Left cardiac atrium (tissue), 4 donors: Measurements from ENCODE around the gene ARMH4. TPM values are rescaled to one million over a fixed set of nuclear protein-coding genes. Genes with fewer than 3 reads are reported as not detected.

ENCODE experiments used
- ATAC-seq, 2 donors: fragments of 200-7000 bp; cut with Tn5 transposase; one replicate each; pipeline ENCODE4 v1.9.1; 2020; ENCODE audit warnings: mild to moderate bottlenecking in 2 of 2, moderate library complexity in 2 of 2
- DNase-seq: peaks from one replicate; pipeline ENCODE4 v3.0.0-alpha.2; 2020
- intact Hi-C, 2 donors: fragments of 100-400 bp; cut with DNase I; formaldehyde crosslinking; loops; one replicate each; pipeline versions ENCODE4 v1.14.1 to v1.15.1; 2022 to 2023
- long read RNA-seq: library from polyadenylated mRNA; unstranded; transcript quantifications from one replicate; pipeline ENCODE4 v2.0.0, GENCODE V29; 2021
- total RNA-seq, 2 donors: library from RNA; stranded (reverse); fragmentation: NEBNext Ultra II Directional; extraction: Animal tissue kit (Norgen Biotek cat#: 25700); gene quantifications; one replicate each; pipeline ENCODE4 v1.2.1, GENCODE V29; 2021
- donor health status: DM: no; HTN: yes; CAD: no.
- donor health status: DM: no; HTN: yes; CAD: no; lungs with severe emphysema.
- donor health status: DM: yes; HTN: yes; CAD: no.
- donor health status: Dilated cardiomyopathy.

Gene ARMH4
- 10 to 100 TPM in 1 of 2 donors, 1 to 10 TPM in 1; 6.4 to 15.8 TPM for total RNA-seq
- long read RNA-seq, full-length matches to known transcripts: 12 of 42 reads
- long read RNA-seq, partial matches to known transcripts: 26 of 42 reads
- long read RNA-seq, other reads (novel, unspliced or antisense): 4 of 42 reads

GRCh38 chr14:58152014-58152857 lies at the start of gene ARMH4:
TSS of gene ARMH4 (minus strand) at chr14:58152213. CDS start at chr14:58139358, 12,855 bp downstream.
- peak; percentile 90 for DNase-seq
- intact Hi-C loops: no loop called here
- ATAC-seq: peak; percentile 98 to 99

- no peak for DNase-seq
- no peak for ATAC-seq
- intact Hi-C loops: no loop called here
Measured at GRCh38 chr14:58200846-58201245, 48.8 kb upstream of the ARMH4 start.

GRCh38 chr14:58200480-58200841 lies 48.4 kb upstream of the ARMH4 start:
- DNase-seq: no peak
- peak in 1 of 2 donors; percentile 18 for ATAC-seq
- intact Hi-C loops: no loop called here

DNA sequence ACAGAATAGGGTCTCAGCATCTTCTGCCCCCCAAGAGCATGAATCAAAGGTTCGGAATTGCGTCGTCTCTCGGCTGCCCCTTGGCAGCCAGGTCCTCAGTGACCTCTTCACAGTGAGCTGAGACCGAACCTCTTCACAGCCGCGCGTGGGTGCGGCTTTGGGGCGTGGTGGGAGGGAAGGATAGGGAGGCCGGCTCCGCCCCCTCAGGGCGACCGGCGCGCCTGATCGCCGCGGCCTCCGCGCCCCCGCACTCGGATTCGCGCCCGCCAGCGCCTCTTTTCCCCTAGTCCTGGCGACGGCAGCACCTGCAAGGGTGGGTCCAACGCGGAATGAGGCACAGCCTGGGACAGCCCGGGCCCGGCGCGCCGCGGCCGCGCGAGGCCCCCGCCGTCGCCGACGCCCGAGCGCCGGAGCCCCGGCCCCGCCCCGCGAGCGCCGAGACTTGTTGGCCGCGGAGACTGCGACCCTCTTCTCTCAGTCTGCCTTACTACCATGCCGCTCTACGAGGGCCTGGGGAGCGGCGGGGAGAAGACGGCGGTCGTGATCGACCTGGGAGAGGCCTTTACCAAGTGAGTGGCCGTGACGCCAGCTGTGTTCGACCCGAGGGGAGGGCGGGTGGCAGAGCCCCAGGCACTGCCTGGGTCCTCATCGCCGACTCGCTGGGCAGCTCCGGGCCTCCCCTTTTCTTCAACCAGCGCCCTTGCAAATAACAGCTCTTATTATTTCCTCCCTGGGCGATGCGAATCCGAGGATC lies 47.9 kb upstream of the ARMH4 start, which contains the start of gene ACTR10:
TSS of gene ACTR10 (plus strand) at position 424 of the 754 bp plus-strand sequence. CDS start at position 493, 69 bp downstream.
- peak; percentile 89 for DNase-seq
- ATAC-seq: peak; percentile 97
- intact Hi-C loops: no loop called here

DNA sequence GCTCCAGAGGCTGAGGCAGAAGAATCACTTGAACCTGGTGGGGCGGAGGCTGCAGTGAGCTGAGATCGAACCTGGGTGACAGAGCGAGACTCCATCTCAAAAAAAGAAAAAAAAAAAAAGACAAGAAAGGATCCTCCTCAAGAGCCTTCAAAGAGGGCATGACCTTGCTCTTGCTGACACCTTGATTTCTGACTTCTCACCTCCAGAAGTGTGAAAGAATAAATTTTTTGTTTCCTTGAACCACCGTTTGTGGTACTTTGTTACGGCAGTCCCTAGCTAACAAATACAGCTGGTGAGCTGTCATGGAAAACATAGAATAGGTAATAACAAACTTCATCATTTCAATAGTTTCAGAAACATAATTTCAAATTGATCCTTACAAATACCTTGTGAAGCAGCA lies 46.1 kb upstream of the ARMH4 start:
- intact Hi-C loops: no loop called here
- DNase-seq (no peak), ATAC-seq (no peak)

DNA sequence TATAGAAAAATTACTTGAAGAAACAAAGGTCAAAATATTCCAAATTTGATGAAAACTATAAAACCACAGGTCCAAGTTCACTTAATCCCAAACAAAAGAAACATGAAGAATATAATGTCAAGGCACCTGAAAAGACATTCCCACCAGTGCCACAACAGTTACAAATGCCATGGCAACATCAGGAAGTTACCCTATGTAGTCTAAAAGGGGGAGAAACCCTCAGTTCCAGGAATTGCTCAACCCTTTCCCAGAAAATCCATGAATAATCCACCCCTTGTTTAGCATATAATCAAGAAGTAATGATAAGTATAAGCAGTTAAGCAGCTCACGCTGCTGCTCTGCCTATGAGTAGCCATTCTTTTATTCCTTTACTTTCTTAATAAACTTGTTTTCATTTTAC lies 44.2 kb upstream of the ARMH4 start:
- ATAC-seq (no peak), DNase-seq (no peak)
- intact Hi-C loops: no loop called here

DNA sequence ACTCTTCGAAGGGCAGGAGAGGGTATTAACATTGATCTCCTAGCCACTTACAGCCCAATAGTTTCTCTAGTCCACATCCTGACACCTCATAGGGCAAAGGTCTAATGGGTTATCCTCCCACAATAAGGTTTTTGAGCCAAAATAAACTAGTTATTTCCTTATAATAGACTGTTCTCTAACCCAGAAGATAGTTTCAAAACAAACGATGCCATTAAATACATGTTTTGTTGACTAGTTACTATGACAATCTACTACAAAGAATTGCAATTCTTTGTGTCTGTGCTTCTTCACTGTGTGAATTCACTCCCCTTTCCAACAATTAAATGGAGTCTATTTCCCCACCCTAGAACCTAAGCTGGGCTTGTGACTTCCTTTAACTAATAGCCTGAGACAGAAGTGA lies 41.5 kb upstream of the ARMH4 start:
- DNase-seq (no peak), ATAC-seq (no peak)
- intact Hi-C loops: no loop called here

- DNase-seq: no peak
- no peak for ATAC-seq
- intact Hi-C loops: no loop called here
Measured at GRCh38 chr14:58191763-58192601, 40.0 kb upstream of the ARMH4 start.

DNA sequence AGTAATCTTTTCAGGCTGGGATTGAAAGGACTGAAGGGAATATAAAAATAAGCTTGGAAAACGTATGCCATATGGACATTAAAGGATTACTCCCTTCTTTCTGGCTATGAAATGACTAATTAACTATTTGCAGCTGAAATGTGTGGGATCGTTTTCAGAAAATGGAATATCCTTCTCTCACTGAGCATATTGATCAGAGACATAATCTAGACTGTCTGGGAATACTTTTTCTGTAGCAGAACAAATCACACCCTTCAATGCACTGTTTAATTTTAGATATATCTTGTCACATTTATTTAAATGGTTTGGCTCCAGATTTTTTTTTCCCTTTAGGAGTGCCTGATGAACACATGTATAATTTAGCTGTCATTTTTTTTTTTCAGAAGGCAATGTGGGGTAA lies 37.2 kb upstream of the ARMH4 start:
- no peak for ATAC-seq
- intact Hi-C loops: no loop called here
- no peak for DNase-seq

- no peak for DNase-seq
- intact Hi-C loops: no loop called here
- ATAC-seq: no peak
Measured at GRCh38 chr14:58177125-58177524, 25.1 kb upstream of the ARMH4 start.

DNA sequence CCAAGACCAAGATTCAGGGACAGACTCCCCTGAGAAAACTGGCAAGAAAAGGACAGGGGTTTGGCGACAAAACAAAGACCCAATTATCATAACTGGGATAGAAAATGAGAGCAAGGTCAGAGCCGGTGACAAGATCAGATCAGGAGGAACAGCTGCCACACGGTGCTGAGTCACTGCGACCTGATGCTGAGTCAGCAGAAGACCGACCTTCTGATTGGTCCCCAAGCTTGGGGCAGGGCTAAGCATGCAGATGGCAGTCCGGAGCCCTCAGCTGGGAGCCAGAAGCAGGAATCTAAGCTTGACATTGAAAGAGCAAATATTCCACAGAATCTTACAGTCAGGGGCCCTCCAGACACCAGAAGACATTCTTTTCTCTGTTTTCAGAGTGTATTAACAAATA lies 19.1 kb upstream of the ARMH4 start:
- ATAC-seq (peak; percentile 95 to 96), DNase-seq (peak; percentile 70)
- intact Hi-C loops: no loop called here

- ATAC-seq (no peak), DNase-seq (no peak)
- intact Hi-C loops: loop anchor here in 1 of 2 donors (5.0 kb wide), 1 partner anchor 61 kb away; no protein-coding TSS in a partner anchor
Measured at GRCh38 chr14:58167891-58168290, 15.9 kb upstream of the ARMH4 start.

GRCh38 chr14:58167057-58167456 lies 15.0 kb upstream of the ARMH4 start:
- ATAC-seq: no peak
- intact Hi-C loops: loop anchor here in 1 of 2 donors (5.0 kb wide), 1 partner anchor 60 kb away; no protein-coding TSS in a partner anchor
- DNase-seq: no peak

- peak; percentile 85 for DNase-seq
Measured at GRCh38 chr14:58166005-58166983, 14.3 kb upstream of the ARMH4 start.

GRCh38 chr14:58160561-58160960 lies 8.5 kb upstream of the ARMH4 start:
- intact Hi-C loops: no loop called here
- ATAC-seq: no peak
- DNase-seq: no peak

More at GRCh38 chr14:58166005-58166983, 14.3 kb upstream of the ARMH4 start:
- intact Hi-C loops: loop anchor here in 1 of 2 donors (5.0 kb wide), 1 partner anchor 59 kb away; no protein-coding TSS in a partner anchor
- peak; percentile 82 to 86 for ATAC-seq

DNA sequence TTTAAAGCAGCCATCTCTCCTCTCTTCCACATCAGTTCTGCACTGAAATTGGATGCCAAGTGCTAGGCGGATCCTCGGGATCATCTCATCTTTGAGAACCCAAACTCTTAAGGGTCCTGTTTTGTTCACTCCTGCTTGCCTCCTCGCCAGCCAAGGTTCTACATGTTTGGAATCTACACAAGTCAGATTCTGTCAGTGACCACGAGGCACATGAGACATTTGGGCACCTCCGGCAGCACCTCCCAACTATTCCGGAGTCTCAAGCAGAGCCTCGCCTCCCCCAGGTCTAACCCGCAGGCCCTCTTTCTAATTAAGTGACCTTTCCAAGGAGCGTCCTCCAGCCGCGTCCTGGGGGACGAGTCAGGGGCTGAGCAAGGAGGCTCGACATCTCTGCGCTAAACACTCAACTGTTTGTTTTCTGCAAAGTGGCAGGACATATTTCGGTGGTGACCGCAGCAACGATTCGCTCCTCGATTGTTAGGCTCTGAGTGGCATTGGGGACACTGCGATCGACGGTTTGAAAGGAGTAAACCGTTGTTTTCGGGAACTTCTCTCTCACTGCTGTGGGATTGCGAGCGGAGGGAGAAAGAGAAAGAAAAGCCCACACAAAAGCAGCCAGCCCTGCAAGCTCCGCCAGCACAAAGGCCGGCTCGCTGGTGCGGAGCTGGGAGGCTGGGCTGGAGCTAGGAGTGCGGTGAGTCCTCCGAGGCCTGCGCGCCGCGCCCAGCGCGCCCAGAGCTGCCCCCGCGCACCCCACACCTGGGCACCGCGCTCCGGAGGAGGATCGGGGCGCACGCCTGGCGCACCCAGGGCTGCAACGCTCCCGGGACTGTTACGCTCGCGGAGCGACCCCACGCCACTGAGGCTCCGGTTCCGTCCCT lies 640 bp downstream of the ARMH4 start:
- intact Hi-C loops: no loop called here

More for the DNA sequence above, 640 bp downstream of the ARMH4 start:
- ATAC-seq: peak; percentile 60 to 80
- DNase-seq: peak; percentile 28
